Coronary artery (tissue), 2 donors: ENCODE results near the gene TMC8.
A peak's percentile ranks its signal among the peaks of the same experiment; 100 is the strongest.

Source experiments
- DNase-seq: peaks from one replicate; pipeline ENCODE4 v3.0.0-alpha.2; 2017; ENCODE audit warnings: low spot score
- H3K27ac ChIP-seq, 2 donors: fragments of 200-600 bp; sonication (generic); one replicate each; pipeline ENCODE4 v1.5.1; 2016 to 2019
- H3K4me3 ChIP-seq: fragments of 200-600 bp; sonication (generic); 2 replicates; pipeline ENCODE4 v1.5.1; 2016; ENCODE audit warnings: mild to moderate bottlenecking, moderate library complexity
- TF ChIP-seq, protein P1 (sequence below): fragments of 200-600 bp; sonication (generic); IDR thresholded peaks from one replicate; pipeline ENCODE4 v1.5.1; 2019; ENCODE audit warnings: antibody characterized with exemption

The TMC8 gene

DNA sequence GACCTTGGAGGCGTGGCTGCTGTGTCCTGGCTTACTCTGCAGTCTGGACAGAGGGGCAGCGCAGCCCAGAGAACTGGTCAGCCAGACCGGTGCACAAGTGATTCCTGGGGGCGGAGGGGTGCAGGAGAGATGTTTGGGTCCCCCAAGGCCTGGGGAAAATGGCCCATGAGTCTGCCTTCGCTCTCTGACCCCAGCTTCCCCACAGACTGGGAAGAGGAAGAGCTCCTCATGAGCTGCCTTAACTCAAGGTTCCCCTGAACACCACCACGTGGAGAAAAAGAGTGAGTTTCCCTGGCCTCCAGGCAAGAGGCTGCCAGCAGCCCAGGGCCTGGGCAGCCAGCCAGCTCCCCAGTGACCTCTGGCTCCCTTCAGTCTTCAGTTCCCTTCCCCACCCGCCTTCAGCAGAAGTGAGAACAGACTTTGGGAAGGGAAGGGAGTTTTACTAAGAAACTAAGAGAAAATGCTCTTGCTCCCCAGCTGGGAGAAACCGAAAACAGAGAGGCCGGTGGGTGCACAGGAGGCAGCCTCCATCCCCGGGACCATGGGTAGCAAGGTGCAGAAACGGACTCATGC lies 13.7 kb downstream of the TMC8 start:
- peak; percentile 81 for DNase-seq
- H3K4me3 ChIP-seq = peak overlapping the region; percentile 38
- H3K27ac ChIP-seq = peak overlapping the region in 1 of 2 donors; percentile 83
- TF ChIP-seq, protein P1, sequence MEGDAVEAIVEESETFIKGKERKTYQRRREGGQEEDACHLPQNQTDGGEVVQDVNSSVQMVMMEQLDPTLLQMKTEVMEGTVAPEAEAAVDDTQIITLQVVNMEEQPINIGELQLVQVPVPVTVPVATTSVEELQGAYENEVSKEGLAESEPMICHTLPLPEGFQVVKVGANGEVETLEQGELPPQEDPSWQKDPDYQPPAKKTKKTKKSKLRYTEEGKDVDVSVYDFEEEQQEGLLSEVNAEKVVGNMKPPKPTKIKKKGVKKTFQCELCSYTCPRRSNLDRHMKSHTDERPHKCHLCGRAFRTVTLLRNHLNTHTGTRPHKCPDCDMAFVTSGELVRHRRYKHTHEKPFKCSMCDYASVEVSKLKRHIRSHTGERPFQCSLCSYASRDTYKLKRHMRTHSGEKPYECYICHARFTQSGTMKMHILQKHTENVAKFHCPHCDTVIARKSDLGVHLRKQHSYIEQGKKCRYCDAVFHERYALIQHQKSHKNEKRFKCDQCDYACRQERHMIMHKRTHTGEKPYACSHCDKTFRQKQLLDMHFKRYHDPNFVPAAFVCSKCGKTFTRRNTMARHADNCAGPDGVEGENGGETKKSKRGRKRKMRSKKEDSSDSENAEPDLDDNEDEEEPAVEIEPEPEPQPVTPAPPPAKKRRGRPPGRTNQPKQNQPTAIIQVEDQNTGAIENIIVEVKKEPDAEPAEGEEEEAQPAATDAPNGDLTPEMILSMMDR = no peak

DNA sequence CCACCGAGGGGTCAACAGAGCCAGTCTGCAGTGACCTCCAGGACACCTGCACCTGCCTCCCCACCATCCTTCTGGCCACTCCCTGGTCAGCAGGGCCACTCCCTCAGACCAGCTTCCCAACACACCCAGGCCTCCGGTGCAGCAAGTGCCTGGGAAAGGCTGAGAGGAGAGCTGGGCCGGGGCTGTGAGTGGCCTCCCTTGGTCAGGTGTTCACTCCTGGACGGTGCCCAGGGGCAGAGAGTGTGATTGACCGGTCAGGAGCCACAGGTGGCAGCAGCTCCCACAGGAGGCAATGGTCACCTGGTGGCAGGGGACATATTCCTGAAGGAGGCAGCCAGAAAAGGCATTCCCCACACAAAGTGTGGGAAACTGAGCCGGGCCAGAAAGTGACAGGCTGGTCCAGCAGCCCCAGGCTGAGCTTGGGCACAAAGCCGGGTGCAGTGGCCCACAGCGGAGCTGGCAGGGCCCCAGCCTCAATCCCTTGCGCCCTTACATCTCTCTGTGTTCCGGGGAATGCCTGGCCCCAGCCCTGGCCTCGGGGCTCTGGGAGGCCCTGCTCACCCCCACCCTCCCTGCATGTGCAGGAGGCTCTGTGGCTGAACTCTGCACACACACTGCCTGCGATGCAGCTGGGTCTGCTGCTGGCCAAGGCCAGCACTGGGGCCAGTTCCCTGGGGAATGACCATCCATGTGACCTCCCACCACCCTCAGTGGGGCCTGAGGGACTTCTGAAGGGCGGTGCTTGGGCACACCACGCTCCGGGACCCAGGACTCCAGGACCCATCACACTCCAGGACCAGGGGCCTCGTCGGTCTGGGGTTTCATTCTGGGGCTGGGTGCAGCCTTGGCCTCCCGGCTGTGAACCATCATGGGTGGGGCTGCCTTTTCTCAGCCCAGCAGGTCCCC lies 14.4 kb downstream of the TMC8 start:
- H3K27ac ChIP-seq = peak overlapping the region in 1 of 2 donors; percentile 83
- TF ChIP-seq, protein P1 = no peak
- H3K4me3 ChIP-seq = peak overlapping the region; percentile 38
- peak; percentile 70 for DNase-seq

DNA sequence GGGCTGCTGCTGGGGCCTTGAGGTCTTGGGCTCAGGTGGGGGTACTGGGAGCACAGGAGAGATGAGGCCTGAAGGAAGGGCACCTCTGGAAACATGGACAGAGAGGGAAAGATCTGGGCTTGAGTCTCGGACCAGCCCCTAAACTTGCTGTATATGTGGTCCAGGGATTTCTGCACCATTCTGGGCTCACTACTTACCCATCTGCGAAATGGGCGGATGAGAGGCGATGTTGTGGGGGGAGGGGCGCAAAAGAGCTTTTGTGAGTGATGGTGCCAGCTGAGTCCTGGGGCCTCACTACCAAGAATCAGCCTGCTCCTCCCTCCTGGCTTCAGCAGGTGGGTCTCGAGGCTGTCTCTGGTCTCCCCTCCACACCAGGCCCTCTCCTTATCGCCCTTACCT lies 15.9 kb downstream of the TMC8 start:
- TF ChIP-seq, protein P1 = no peak
- Histone ChIP-seq H3K4me3 (no peak overlapping the region), H3K27ac (no peak overlapping the region)
- DNase-seq = no peak

DNA sequence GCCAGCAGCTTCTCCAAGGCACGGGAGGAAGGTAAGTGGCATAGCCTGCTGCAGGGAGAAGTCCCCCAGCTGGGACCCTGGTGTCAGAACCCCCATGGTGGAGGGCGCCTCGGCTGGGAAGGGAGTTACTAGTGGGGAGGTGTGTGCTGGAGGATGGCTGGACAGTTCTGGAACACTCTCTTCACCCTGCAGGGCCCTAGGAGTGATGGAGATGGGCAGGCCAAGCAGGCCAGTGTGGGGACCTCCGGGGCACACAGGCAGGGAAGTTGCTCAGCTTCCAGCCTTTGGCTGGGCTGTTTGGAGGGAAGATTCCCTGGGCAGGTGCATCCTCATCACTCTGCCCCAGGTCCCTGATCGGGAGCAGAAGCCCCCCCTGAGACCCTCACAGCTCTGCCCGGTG lies 16.3 kb downstream of the TMC8 start:
- H3K4me3 ChIP-seq = no peak overlapping the region
- H3K27ac ChIP-seq = no peak overlapping the region
- DNase-seq = no peak
- TF ChIP-seq, protein P1 = no peak

DNA sequence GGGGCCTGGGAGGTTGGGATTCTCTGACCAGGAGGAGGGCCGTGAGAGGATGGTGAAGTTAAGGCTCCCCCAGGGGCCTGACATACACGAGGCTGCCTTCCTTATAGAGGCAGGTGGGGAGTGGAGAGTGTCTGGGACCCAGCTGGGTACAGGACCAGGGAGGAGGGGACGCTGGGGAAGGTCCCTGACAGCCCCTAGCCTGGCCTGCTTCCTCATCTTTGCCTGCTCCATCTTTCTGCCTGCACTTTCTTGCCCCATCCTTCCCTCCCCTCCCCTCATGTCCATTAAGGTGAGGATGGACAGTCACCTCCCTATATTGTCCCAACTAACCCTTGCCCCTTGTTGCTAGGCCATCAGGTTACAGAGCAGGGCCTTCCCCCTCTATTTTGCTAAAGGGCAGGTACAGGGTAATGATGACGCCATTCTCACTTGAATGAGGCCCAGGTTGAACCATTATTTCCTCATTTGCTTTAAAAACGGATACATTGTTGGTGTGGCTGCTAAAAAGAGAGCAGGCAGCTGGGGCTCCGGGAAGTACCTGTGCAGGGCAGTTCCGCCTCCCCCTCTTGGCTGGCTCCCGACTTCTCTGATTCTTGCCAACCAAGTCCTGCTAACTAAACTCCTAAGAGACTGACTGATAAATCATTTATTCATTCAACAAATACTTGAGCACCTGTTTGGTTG lies 16.9 kb downstream of the TMC8 start:
- no peak for DNase-seq
- Histone ChIP-seq H3K27ac (no peak overlapping the region), H3K4me3 (no peak overlapping the region)
- TF ChIP-seq, protein P1 = no peak

DNA sequence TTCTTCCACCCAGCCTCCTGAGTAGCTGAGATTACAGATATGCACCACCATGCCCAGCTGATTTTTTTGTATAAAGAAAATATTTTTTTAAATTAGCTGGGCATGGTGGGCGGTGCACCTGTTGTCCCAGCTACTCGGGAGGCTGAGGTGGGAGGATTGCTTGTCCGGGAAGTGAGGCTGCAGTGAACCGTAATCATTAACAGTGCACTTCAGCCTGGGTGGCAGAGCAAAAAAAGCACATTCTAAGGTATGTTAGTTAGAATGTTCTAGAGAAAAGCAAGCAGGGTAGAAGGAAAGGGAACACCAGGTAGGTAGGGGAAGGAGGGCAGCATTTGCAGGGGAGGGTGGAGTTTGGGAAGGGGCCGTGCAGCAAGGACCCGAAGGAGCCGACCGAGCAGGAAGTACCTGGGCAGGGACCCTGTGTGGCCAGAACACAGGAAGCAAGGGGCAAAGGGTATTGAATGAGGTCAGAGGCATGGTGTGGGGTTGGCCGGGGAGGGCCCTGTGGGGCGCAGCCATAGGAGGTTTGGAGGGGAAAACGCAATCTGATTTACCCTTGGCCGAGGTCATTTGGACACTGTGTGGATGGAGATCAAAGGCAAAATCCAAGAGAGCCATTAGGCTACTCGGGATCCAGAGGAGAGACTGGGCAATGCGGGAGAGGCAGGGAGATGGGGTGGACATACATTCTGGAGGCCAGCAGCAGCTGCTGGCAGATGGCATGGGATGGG lies 17.9 kb downstream of the TMC8 start:
- no peak for DNase-seq
- TF ChIP-seq, protein P1 = no peak
- Histone ChIP-seq H3K27ac (no peak overlapping the region), H3K4me3 (no peak overlapping the region)
